HL-60 (cell line): ENCODE measurements around the gene ZNF446.

Source experiments
- DNase-seq, 2 experiments: peaks; one replicate each; pipeline ENCODE4 v3.0.0-alpha.2; 2010 to 2020; ENCODE audit warnings: low read depth in 1 of 2, low spot score in 1 of 2
- H3K27ac ChIP-seq: fragments of 250-450 bp; sonication (Bioruptor Pico); replicated peaks from 2 replicates; pipeline ENCODE4 v1.5.1; 2020; ENCODE audit warnings: mild to moderate bottlenecking, moderate library complexity
- H3K27me3 ChIP-seq: fragments of 250-450 bp; sonication (Bioruptor Pico); 2 replicates; pipeline ENCODE4 v1.5.1; 2021; ENCODE audit warnings: mild to moderate bottlenecking, moderate library complexity; ENCODE audit not compliant: insufficient read depth, poor library complexity, severe bottlenecking
- H3K4me3 ChIP-seq: replicated peaks from 2 replicates; pipeline ENCODE4 v1.5.1; 2011; ENCODE audit warnings: mild to moderate bottlenecking, control low read depth, low read length; ENCODE audit not compliant: insufficient read depth
- CTCF ChIP-seq: IDR thresholded peaks from one replicate; pipeline ENCODE4 v1.5.1; 2011; ENCODE audit warnings: low read length, control low read depth, inconsistent platforms; ENCODE audit not compliant: insufficient read depth
- GABPA ChIP-seq: IDR thresholded peaks from 2 replicates; pipeline ENCODE4 v1.6.1; 2012; ENCODE audit warnings: low read depth
- POLR2AphosphoS5 ChIP-seq: IDR thresholded peaks from 2 replicates; pipeline ENCODE4 v1.6.1; 2012; ENCODE audit warnings: low read depth
- REST ChIP-seq: IDR thresholded peaks from 2 replicates; pipeline ENCODE4 v1.6.1; 2012; ENCODE audit warnings: low read depth; ENCODE audit not compliant: insufficient replicate concordance
- SPI1 ChIP-seq: IDR thresholded peaks from 2 replicates; pipeline ENCODE4 v1.6.1; 2012; ENCODE audit warnings: low read depth, mild to moderate bottlenecking, borderline replicate concordance

ZNF446 gene

GRCh38 chr19:58510084-58510862, 34.1 kb downstream of the ZNF446 start:
- DNase-seq = no peak
- no peak overlapping the region for H3K4me3 ChIP-seq
- H3K27ac ChIP-seq = no peak overlapping the region
- TF ChIP-seq POLR2AphosphoS5 (no peak), SPI1 (no peak), CTCF (no peak), GABPA (no peak), REST (no peak)
- no peaks in the 10 kb centered on the region for H3K27me3 ChIP-seq

- Histone ChIP-seq H3K27ac (no peak within 1 kb of the TSS), H3K27me3 (no peaks in the 10 kb centered on the region), H3K4me3 (no peak within 1 kb of the TSS)
- no peak for TF ChIP-seq CTCF
- no peak for DNase-seq
These were observed 35.4 kb downstream of the ZNF446 start, which contains the start of gene SLC27A5 for GRCh38 chr19:58511353-58512208. Gene SLC27A5, minus strand, starts transcription at chr19:58511992. Its CDS starts 37 bp downstream, at chr19:58511955.

GRCh38 chr19:58513213-58513693, 37.1 kb downstream of the ZNF446 start:
- H3K27me3 ChIP-seq = no peaks in the 10 kb centered on the region
- TF ChIP-seq REST = no peak
- DNase-seq = no peak
- H3K27ac ChIP-seq = peak overlapping the region; percentile 72
- H3K4me3 ChIP-seq = no peak overlapping the region

- Histone ChIP-seq H3K27me3 (no peaks in the 10 kb centered on the region), H3K27ac (peak overlapping the region; percentile 72), H3K4me3 (peak overlapping the region; percentile 65)
- DNase-seq = peak; percentile 94 to 99
- TF ChIP-seq CTCF (peak; percentile 81), REST (no peak), SPI1 (no peak), GABPA (no peak), POLR2AphosphoS5 (peak; percentile 91)
These were observed 37.8 kb downstream of the ZNF446 start for GRCh38 chr19:58513694-58514563.
